Stimulated activated CD8-positive, alpha-beta memory T cell treated with anti-CD3 and anti-CD28 coated beads, Interleukin-15, amount 100 ng/mL, for 24 hours (primary cell): ENCODE data around the gene TRMT61B.

Source experiments
- DNase-seq: peaks from one replicate; pipeline ENCODE4 v3.0.0-alpha.2; 2020; ENCODE audit warnings: low read depth

TRMT61B gene

DNA sequence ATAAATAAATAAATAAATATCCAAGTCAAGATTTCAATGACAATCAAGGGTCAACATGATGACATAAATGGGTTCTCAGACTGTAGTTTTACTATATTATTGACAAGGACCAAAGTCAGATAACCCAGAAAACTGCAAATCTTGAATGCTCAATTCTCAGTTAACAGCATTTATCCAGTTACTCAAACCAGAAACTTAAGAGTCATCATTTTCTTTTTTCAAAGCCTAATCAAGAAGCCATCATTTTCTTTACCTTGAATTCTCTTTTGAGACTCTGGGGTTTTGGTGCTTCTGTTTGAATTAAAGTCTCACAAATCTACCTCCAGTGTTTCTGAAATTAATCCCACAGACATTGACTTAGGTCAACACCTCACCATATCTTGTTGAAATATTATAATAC lies 14.1 kb downstream of the TRMT61B start:
- no peak for DNase-seq

GRCh38 chr2:28855193-28855592 lies 14.9 kb downstream of the TRMT61B start:
- no peak for DNase-seq

DNA sequence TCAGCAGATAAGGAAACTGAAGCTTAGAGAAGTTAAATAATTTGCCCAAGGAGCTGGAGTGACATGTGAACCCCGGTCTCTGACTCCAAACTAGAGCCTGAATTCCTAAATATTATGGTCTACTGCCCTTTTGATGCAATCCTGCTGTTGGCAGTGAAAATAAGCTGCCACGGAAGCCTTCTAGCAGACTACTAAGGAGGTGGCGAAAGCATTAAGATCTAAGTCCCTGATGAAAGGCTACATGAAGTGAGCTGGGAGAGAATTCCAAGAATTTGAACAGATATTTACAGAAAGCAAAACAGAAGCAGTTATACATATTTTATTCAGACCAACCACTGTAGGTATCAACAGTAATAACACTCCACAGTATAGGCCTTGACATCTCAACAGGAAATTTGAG lies 28.1 kb downstream of the TRMT61B start:
- no peak for DNase-seq

- no peak for DNase-seq
Measured at GRCh38 chr2:28838971-28839370, 31.1 kb downstream of the TRMT61B start.

- DNase-seq: no peak
Measured at GRCh38 chr2:28835781-28836180, 34.3 kb downstream of the TRMT61B start.

- DNase-seq: no peak
Measured at GRCh38 chr2:28833740-28834470, 36.2 kb downstream of the TRMT61B start.

DNA sequence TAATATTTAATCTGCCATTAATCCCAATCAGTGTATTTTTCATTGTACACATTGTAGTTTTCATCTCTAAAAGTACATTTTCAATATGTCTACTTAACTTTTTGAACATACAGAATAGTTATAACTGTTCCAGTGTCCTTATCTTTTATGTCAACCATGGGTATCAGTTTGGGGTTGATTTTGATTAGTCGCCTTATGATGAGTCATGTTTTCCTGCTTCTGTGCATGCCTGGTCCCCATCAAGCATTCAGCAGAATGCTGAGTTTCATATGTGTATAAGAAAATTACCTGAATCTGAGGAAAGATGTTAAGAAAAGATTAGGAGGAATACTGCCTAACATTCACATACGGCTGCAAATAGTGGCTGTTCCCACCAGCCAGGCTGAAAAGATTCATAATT lies 41.7 kb downstream of the TRMT61B start:
- DNase-seq: no peak

DNA sequence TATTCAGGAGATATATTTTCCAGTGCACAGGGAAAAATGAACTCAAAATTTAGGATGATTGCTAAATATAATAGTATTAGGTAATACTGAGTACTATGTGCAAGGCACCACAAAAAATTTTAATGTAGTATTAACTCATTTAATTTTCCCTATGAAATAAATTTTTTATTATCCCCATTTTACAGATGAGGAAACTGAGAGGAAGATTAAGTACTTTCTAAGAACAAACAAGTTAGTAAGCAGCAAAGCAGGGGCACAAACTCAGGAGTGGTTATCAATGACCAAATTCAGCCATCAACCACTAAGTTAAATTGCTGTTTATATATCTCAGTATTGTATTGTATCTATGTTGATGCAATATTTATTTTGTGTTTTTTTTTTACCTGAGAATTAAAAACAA lies 45.2 kb downstream of the TRMT61B start:
- DNase-seq: no peak

GRCh38 chr2:28824207-28824606 lies 45.9 kb downstream of the TRMT61B start:
- DNase-seq: no peak

DNA sequence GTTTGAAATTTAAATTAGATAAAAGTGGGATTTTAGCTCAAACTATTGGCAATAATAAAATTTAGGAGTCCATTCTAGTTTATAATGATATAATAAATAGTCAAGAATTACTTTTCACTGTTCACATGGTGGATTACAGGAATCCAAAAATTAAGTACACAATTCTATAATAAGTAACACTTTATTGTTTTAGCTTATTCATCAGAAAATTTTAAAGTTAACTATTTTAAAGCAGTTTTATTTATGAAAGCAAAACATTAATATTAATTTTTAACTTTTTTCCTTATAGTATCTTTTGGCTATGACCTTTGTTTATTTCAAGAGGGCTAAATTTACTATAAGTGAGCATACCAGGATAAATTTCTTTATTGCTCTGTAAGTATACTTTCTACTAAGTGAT lies 48.1 kb downstream of the TRMT61B start:
- DNase-seq: no peak

DNA sequence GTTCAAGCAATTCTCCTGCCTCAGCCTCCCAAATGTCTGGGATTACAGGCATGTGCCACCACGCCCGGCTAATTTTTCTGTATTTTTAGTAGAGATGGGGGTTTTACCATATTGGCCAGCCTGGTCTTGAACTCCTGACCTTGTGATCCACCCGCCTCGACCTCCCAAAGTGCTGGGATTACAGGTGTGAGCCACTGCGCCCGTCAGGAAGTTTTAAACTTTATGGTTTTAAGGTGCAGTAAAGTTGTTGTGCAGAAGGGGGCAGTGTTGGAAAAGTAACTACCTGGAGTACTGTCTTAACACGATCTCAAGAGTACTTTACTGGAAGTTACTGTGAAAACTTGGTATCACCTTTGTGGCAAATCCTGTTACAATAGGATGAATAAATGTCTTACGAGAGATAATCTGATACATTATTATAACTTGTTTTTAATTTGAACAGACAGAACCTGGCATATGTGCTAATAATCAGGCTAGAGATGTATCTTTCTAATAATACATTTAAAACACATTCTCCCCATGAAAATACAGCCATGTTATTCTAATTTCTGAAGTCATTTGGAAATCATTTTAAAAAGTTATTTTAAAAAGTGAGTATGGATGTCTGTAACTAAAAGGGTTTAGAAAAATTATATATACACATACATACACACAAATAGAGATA lies 48.7 kb downstream of the TRMT61B start:
- peak; percentile 6 for DNase-seq

GRCh38 chr2:28818053-28818452 lies 52.1 kb downstream of the TRMT61B start:
- no peak for DNase-seq

GRCh38 chr2:28810384-28811285 lies 59.5 kb downstream of the TRMT61B start, which contains the start of gene SPDYA:
Gene SPDYA, plus strand, starts transcription at chr2:28810834. Its CDS starts 5,181 bp downstream, at chr2:28816015.
- DNase-seq: peak; percentile 53

DNA sequence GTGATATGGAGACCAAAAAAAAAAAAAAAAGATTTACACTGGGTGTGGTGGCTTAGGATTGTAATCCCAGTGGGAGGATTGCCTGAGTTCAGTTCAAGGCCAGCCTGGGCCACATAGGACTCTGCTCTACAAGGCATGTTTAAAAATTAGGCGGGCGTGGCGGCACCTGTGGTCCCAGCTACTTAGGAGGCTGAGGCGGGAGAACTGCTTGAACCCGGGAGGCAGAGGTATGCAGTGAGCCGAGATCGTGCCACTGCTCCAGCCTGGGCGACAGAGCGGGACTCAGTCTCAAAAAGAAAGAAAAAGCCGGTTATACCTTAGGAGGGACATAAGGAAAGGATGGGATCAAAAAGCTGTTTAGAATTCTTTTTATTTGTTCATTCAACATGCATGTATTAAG lies 60.2 kb downstream of the TRMT61B start:
- no peak for DNase-seq

- no peak for DNase-seq
Measured at GRCh38 chr2:28802975-28803429, 67.1 kb downstream of the TRMT61B start.

DNA sequence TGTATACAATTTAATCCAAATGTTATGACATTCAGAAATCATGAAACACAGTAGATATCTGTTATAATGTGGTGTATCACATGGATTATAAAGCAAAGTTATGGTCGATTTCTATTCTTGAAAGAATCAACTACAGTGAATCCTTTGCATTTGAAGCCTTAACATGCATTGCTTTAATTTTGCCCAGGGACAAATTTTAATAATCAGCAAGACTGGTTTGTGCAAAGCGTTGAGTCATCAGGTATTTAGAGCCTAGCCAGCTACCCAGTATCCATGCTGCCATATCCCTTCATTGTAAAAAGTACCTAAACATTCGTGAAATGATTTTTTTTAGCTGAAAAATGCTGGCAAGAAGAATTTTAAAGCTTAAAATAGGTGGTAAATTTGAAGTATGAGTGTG lies 68.4 kb downstream of the TRMT61B start:
- DNase-seq: no peak
